Retinal pigment epithelial cell (primary cell): ENCODE data around the gene SNAPC1.

Experiments used
- DNase-seq: peaks from one replicate; pipeline ENCODE4 v3.0.0-alpha.2; 2010; ENCODE audit warnings: low read depth
- H3K4me3 ChIP-seq: 2 replicates; pipeline ENCODE4 v1.5.1; 2011; ENCODE audit warnings: mild to moderate bottlenecking, low read length, control low read depth, moderate library complexity
- CTCF ChIP-seq: conservative IDR thresholded peaks from 2 replicates; pipeline ENCODE4 v1.5.1; 2011; ENCODE audit warnings: low read depth, low read length, control low read depth, inconsistent platforms

The SNAPC1 gene

GRCh38 chr14:61769893-61770292 lies 7.7 kb downstream of the SNAPC1 start:
- H3K4me3 ChIP-seq: no peak overlapping the region
- no peak for DNase-seq
- TF ChIP-seq CTCF: no peak

- TF ChIP-seq CTCF: no peak
- no peak overlapping the region for H3K4me3 ChIP-seq
- DNase-seq: no peak
These were observed 12.6 kb downstream of the SNAPC1 start for GRCh38 chr14:61774861-61775260.

- no peak overlapping the region for H3K4me3 ChIP-seq
- no peak for TF ChIP-seq CTCF
- DNase-seq: no peak
These were observed 17.9 kb downstream of the SNAPC1 start for GRCh38 chr14:61780125-61780524.

GRCh38 chr14:61797309-61797708 lies 35.1 kb downstream of the SNAPC1 start:
- DNase-seq: no peak

GRCh38 chr14:61802010-61802568 lies 39.9 kb downstream of the SNAPC1 start:
- TF ChIP-seq CTCF: no peak
- DNase-seq: no peak
- H3K4me3 ChIP-seq: no peak overlapping the region

More at GRCh38 chr14:61797309-61797708, 35.1 kb downstream of the SNAPC1 start:
- no peak for TF ChIP-seq CTCF
- H3K4me3 ChIP-seq: no peak overlapping the region

GRCh38 chr14:61803755-61804154 lies 41.5 kb downstream of the SNAPC1 start:
- H3K4me3 ChIP-seq: no peak overlapping the region
- TF ChIP-seq CTCF: no peak
- DNase-seq: no peak

GRCh38 chr14:61805451-61805850 lies 43.2 kb downstream of the SNAPC1 start:
- TF ChIP-seq CTCF: no peak
- no peak overlapping the region for H3K4me3 ChIP-seq
- no peak for DNase-seq
